Ectodermal cell (in vitro differentiated cells): Measurements from ENCODE around the gene SEMA5A.
"Not testable (repeated sequence)": the region's sequence is repeated elsewhere in the genome, so short reads cannot be mapped to it uniquely, and the experiment has no call there.

ENCODE experiments used
- H3K27ac ChIP-seq: 2 replicates; pipeline ENCODE4 v1.7.0; 2013; ENCODE audit warnings: mild to moderate bottlenecking, low read depth, low read length; ENCODE audit not compliant: insufficient read depth, poor library complexity, severe bottlenecking
- H3K27me3 ChIP-seq: 2 replicates; pipeline ENCODE4 v1.7.0; 2013; ENCODE audit warnings: mild to moderate bottlenecking, low read length; ENCODE audit not compliant: insufficient read depth, control insufficient read depth, poor library complexity, severe bottlenecking
- H3K36me3 ChIP-seq: one replicate; pipeline ENCODE4 v1.7.0; 2013; ENCODE audit warnings: low read length; ENCODE audit not compliant: control insufficient read depth, insufficient read depth
- H3K4me1 ChIP-seq: one replicate; pipeline ENCODE4 v1.7.0; 2013; ENCODE audit warnings: low read length; ENCODE audit not compliant: control insufficient read depth, insufficient read depth
- H3K4me3 ChIP-seq: 2 replicates; pipeline ENCODE4 v1.7.0; 2013; ENCODE audit warnings: low read depth, low read length, control low read depth; ENCODE audit not compliant: insufficient read depth
- H3K9me3 ChIP-seq: 2 replicates; pipeline ENCODE4 v1.7.0; 2013; ENCODE audit warnings: mild to moderate bottlenecking, low read length, moderate library complexity; ENCODE audit not compliant: control insufficient read depth
- WGBS, 2 experiments: methylation state at CpG; one replicate each; pipeline ENCODE4 v1.1.7; 2013; ENCODE audit warnings: missing lambda C conversion rate in 2 of 2; 5-methylcytosine and 5-hydroxymethylcytosine counted together

Gene SEMA5A

GRCh38 chr5:9405196-9405754 lies 140.6 kb downstream of the SEMA5A start:
- Histone ChIP-seq H3K36me3 (no peaks in the 10 kb centered on the region), H3K27me3 (no peaks in the 10 kb centered on the region), H3K4me3 (no peak overlapping the region), H3K27ac (no peak overlapping the region), H3K9me3 (no peaks in the 10 kb centered on the region), H3K4me1 (no peaks in the 10 kb centered on the region)
- 89% methylated on average over 1 of the region's 1 CpG for WGBS, 2 experiments

DNA sequence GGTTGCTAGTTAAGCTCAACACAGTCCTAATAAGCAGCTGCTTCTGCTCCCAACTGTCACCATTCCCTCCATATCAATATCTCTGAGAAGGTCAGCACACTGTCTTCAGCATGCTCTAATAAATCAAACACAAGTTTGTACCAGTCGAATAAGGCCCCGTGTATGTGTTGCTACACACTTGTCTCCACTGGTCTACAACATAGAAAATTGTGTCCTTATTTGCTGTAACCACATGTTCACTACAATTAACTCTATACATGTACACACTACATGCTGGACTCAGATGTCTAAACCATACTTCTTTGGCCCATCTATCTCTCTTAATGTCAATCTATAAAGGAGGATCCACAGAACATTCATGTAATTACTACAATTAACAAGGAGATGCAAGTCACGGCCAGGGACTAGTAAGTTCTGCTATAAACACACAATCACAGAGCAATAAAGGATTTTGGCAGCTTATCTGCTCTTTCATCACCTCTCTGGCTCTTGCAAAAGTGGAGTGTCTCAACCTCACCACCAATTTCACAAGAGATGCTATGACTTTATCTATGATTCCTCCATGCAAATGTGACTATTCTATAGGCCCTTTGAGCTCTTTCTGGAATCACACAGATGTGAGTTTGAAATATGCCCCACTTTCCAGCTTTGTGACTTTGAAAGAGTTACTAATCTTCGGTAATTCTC lies 143.9 kb downstream of the SEMA5A start:
- no peaks in the 10 kb centered on the region for H3K36me3 ChIP-seq
- H3K9me3 ChIP-seq = no peaks in the 10 kb centered on the region
- H3K27ac ChIP-seq = no peak overlapping the region
- H3K4me3 ChIP-seq = no peak overlapping the region
- H3K4me1 ChIP-seq = no peaks in the 10 kb centered on the region
- H3K27me3 ChIP-seq = no peaks in the 10 kb centered on the region
- 95% methylated on average over 4 of the region's 4 CpGs for WGBS, 2 experiments

DNA sequence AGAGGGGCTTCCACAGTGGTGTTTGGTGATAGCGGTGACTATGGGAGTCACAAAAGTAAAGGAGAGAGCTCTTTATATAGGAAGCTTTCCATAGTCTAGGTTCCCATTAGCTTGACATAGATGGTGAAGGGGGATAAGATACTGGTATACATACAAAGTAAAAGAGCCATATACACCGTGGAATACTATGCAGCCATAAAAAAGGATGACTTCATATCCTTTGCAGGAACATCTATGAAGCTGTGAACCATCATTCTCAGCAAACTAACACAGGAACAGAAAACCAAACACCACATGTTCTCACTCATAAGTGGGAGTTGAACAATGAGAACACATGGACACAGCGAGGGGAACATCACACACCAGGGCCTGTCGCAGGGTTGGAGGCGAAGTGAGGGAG lies 146.1 kb downstream of the SEMA5A start:
- H3K9me3 ChIP-seq, H3K27me3 ChIP-seq, H3K4me3 ChIP-seq, H3K27ac ChIP-seq, H3K36me3 ChIP-seq, H3K4me1 ChIP-seq: not testable (repeated sequence)
- 76 to 86% methylated on average over 5 of the region's 5 CpGs for WGBS, 2 experiments

- Histone ChIP-seq H3K9me3 (no peaks in the 10 kb centered on the region), H3K4me3 (no peak overlapping the region), H3K36me3 (no peaks in the 10 kb centered on the region), H3K27me3 (no peaks in the 10 kb centered on the region), H3K4me1 (no peaks in the 10 kb centered on the region), H3K27ac (no peak overlapping the region)
- 93 to 100% methylated on average over 1 to 2 of the region's 2 CpGs for WGBS, 2 experiments
Observed at GRCh38 chr5:9399094-9399493, 146.8 kb downstream of the SEMA5A start.

- Histone ChIP-seq H3K36me3 (no peaks in the 10 kb centered on the region), H3K27ac (no peak overlapping the region), H3K4me3 (no peak overlapping the region), H3K4me1 (no peaks in the 10 kb centered on the region), H3K9me3 (no peaks in the 10 kb centered on the region), H3K27me3 (no peaks in the 10 kb centered on the region)
- 95 to 96% methylated on average over 3 of the region's 3 CpGs for WGBS, 2 experiments
Observed at GRCh38 chr5:9398227-9398626, 147.6 kb downstream of the SEMA5A start.

DNA sequence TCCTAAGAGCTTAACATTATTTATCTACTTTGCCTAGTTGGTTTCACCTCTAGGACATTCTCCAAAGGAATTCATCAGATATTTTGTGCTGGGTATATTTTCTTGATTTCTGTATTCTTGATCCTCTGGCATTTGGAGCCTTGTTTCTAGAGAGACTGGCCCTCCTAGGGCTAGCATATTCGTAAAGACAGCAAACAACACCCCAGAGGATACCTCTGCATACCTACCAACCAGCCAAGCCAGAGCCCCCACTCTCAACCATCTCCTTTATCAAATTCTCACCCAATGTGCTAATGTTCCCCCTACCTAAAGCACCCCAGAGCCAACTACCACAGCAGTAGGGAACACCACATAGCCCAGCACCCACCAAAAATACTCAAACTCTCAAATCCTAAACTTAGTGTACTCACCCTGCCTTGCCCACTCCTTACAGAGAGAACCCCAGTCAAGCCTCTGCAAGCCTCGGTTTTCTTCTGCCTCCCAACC lies 149.5 kb downstream of the SEMA5A start:
- H3K27me3 ChIP-seq = no peaks in the 10 kb centered on the region
- no peaks in the 10 kb centered on the region for H3K4me1 ChIP-seq
- no peaks in the 10 kb centered on the region for H3K36me3 ChIP-seq
- 75 to 83% methylated on average over 2 of the region's 2 CpGs for WGBS, 2 experiments
- H3K4me3 ChIP-seq = no peak overlapping the region
- no peaks in the 10 kb centered on the region for H3K9me3 ChIP-seq
- no peak overlapping the region for H3K27ac ChIP-seq

DNA sequence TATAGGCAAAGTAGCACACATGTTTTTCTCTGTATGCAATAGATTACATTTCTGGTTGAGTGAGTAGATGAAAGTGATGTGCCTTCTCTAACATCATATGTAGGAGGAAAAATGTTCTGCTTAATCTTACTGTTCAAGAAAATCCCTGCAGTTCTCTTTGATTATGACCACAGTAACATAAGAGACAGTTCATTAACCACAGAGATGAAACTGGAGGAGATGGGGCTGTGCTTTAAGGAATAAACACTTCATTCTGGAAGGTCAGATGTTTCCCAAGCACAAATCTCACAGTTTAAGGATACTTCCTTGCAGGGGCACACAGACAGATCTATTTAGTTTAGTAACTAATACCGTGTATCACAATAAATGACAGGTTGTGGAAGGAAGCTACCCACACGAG lies 150.2 kb downstream of the SEMA5A start:
- Histone ChIP-seq H3K9me3 (no peaks in the 10 kb centered on the region), H3K36me3 (no peaks in the 10 kb centered on the region), H3K4me3 (no peak overlapping the region), H3K27ac (no peak overlapping the region), H3K4me1 (no peaks in the 10 kb centered on the region), H3K27me3 (no peaks in the 10 kb centered on the region)
- 94 to 95% methylated on average over 2 of the region's 2 CpGs for WGBS, 2 experiments

GRCh38 chr5:9394221-9394620 lies 151.7 kb downstream of the SEMA5A start:
- H3K9me3 ChIP-seq = no peaks in the 10 kb centered on the region
- WGBS, 2 experiments = 78 to 82% methylated on average over 6 of the region's 6 CpGs
- H3K27ac ChIP-seq = no peak overlapping the region
- H3K4me3 ChIP-seq = no peak overlapping the region
- H3K36me3 ChIP-seq = no peaks in the 10 kb centered on the region
- no peaks in the 10 kb centered on the region for H3K27me3 ChIP-seq
- no peaks in the 10 kb centered on the region for H3K4me1 ChIP-seq

GRCh38 chr5:9392625-9393024 lies 153.2 kb downstream of the SEMA5A start:
- Histone ChIP-seq H3K4me3 (no peak overlapping the region), H3K4me1 (no peaks in the 10 kb centered on the region), H3K27me3 (no peaks in the 10 kb centered on the region), H3K36me3 (no peaks in the 10 kb centered on the region), H3K27ac (no peak overlapping the region), H3K9me3 (no peaks in the 10 kb centered on the region)
- 100% methylated on average over 1 of the region's 1 CpG for WGBS, 2 experiments

DNA sequence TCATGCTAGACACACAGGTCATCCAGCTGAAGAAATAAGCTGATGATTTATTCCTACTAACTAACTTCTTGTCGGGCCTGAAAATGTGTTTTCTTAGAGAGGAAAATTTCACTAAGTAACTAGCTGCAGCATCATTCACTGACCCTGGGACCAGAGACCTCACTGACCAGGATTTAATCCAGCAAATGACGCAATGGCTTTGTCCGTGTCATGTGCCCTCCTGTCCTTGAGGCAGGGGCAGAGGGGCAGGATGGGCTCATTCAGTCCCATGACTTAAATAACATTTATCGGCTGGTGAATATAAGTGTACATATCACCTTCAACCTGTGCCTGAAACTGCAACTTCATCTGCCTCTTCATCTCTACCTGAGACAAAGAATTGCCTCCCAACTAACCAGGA lies 154.8 kb downstream of the SEMA5A start:
- WGBS, 2 experiments = 92 to 97% methylated on average over 4 of the region's 4 CpGs
- no peak overlapping the region for H3K27ac ChIP-seq

More for the DNA sequence above, 154.8 kb downstream of the SEMA5A start:
- Histone ChIP-seq H3K27me3 (no peaks in the 10 kb centered on the region), H3K4me1 (no peaks in the 10 kb centered on the region), H3K4me3 (no peak overlapping the region), H3K36me3 (no peaks in the 10 kb centered on the region), H3K9me3 (no peaks in the 10 kb centered on the region)
